SK-N-SH (cell line): ENCODE results near the gene ANLN. TPM values are rescaled to one million over a fixed set of nuclear protein-coding genes. Genes with fewer than 3 reads are reported as not detected.

ENCODE experiments used
- CTCF ChIA-PET: fragments of 300-600, 350-600 bp; formaldehyde crosslinking; extraction: SDS; loops from one replicate; lab custom pipeline; 2021; lab: Yijun Ruan, JAX
- POLR2A ChIA-PET: fragments of 350-600 bp; sonication (Branson Sonifier 250); formaldehyde crosslinking; extraction: SDS; loops from one replicate; lab custom pipeline; 2020; ENCODE audit warnings: antibody characterized with exemption, inconsistent platforms; lab: Yijun Ruan, JAX
- DNase-seq: peaks from one replicate; pipeline ENCODE4 v3.0.0; 2012
- H2AFZ ChIP-seq: fragments of 200-600 bp; sonication (generic); 2 replicates; pipeline ENCODE4 v1.8.1; 2016; ENCODE audit warnings: antibody characterized with exemption, mild to moderate bottlenecking, low read depth
- H3F3A ChIP-seq: fragments of 200-600 bp; sonication (generic); replicated peaks from 2 replicates; pipeline ENCODE3; 2016; ENCODE audit warnings: antibody characterized with exemption, mild to moderate bottlenecking; ENCODE audit not compliant: insufficient read depth
- H3K27ac ChIP-seq, 2 experiments: fragments of 200-500 bp in 1 of 2; fragments of 200-600 bp in 1 of 2; sonication (Bioruptor generic) in 1 of 2; sonication (generic), shearing (Covaris generic) in 1 of 2; 2 replicates each; pipeline versions ENCODE4 v1.5.1 to v1.6.1; 2014 to 2016; ENCODE audit warnings: low read depth in 2 of 2, inconsistent platforms in 1 of 2, low read length in 1 of 2, mild to moderate bottlenecking in 1 of 2, mixed read lengths in 1 of 2
- H3K27me3 ChIP-seq: fragments of 200-600 bp; sonication (generic), shearing (Covaris generic); 2 replicates; pipeline ENCODE4 v1.6.1; 2016; ENCODE audit warnings: mixed run types; ENCODE audit not compliant: insufficient read depth
- H3K36me3 ChIP-seq, 2 experiments: fragments of 200-500 bp in 1 of 2; fragments of 200-600 bp in 1 of 2; sonication (Bioruptor generic) in 1 of 2; sonication (generic) in 1 of 2; replicated peaks in 1 of 2; 2 replicates each; pipeline versions ENCODE3 to v1.5.1; 2014 to 2016; ENCODE audit warnings: low read length in 1 of 2, mild to moderate bottlenecking in 1 of 2; ENCODE audit not compliant: insufficient read depth in 2 of 2, control insufficient read depth in 1 of 2
- H3K4me1 ChIP-seq, 2 experiments: fragments of 200-500 bp in 1 of 2; fragments of 200-600 bp in 1 of 2; sonication (Bioruptor generic) in 1 of 2; sonication (generic), shearing (Covaris generic) in 1 of 2; 2 replicates each; pipeline versions ENCODE4 v1.5.1 to v1.6.1; 2014 to 2016; ENCODE audit warnings: low read depth in 1 of 2, low read length in 1 of 2, mixed run types in 1 of 2; ENCODE audit not compliant: insufficient read depth in 2 of 2, control insufficient read depth in 1 of 2
- H3K4me2 ChIP-seq: fragments of 200-600 bp; sonication (generic), shearing (Covaris generic); 2 replicates; pipeline ENCODE4 v1.6.1; 2017; ENCODE audit warnings: mixed run types
- H3K4me3 ChIP-seq, 2 experiments: fragments of 200-500 bp in 1 of 2; fragments of 200-600 bp in 1 of 2; sonication (Bioruptor generic) in 1 of 2; sonication (generic), shearing (Covaris generic) in 1 of 2; 2 replicates each; pipeline versions ENCODE4 v1.5.1 to v1.8.1; 2014 to 2016; ENCODE audit warnings: low read depth in 2 of 2, inconsistent platforms in 1 of 2, low read length in 1 of 2, mild to moderate bottlenecking in 1 of 2, mixed read lengths in 1 of 2, moderate library complexity in 1 of 2
- H3K79me2 ChIP-seq: fragments of 200-600 bp; sonication (generic); 2 replicates; pipeline ENCODE4 v1.8.1; 2017; ENCODE audit warnings: mild to moderate bottlenecking; ENCODE audit not compliant: insufficient read depth
- H3K9ac ChIP-seq: fragments of 200-600 bp; sonication (generic); 2 replicates; pipeline ENCODE4 v1.6.1; 2017; ENCODE audit warnings: mixed run types
- H3K9me2 ChIP-seq: fragments of 200-600 bp; sonication (generic); 2 replicates; pipeline ENCODE4 v1.6.1; 2017; ENCODE audit warnings: mixed run types
- H3K9me3 ChIP-seq: fragments of 200-600 bp; sonication (generic); 2 replicates; pipeline ENCODE4 v1.6.1; 2017; ENCODE audit warnings: mixed run types, mild to moderate bottlenecking, moderate library complexity
- H4K20me1 ChIP-seq: fragments of 200-600 bp; sonication (generic); 2 replicates; pipeline ENCODE4 v1.6.1; 2017; ENCODE audit warnings: mild to moderate bottlenecking, mixed run types; ENCODE audit not compliant: insufficient read depth
- CHD2 ChIP-seq: fragments of 150-350 bp; IDR thresholded peaks from 2 replicates; pipeline ENCODE4 v1.6.1; 2018; ENCODE audit warnings: low read length; ENCODE audit not compliant: partially characterized antibody
- EP300 ChIP-seq, 2 experiments: IDR thresholded peaks; 2 replicates each; pipeline versions ENCODE4 v1.4.0 to v1.6.1; 2012; ENCODE audit warnings: borderline replicate concordance in 1 of 2, low read depth in 1 of 2, low read length in 1 of 2
- FOSL2 ChIP-seq: IDR thresholded peaks from 2 replicates; pipeline ENCODE4 v1.4.0; 2012; ENCODE audit warnings: low read depth, mild to moderate bottlenecking, moderate library complexity, borderline replicate concordance
- FOXJ3 ChIP-seq: sonication (generic); formaldehyde crosslinking; IDR thresholded peaks from 2 replicates; pipeline ENCODE4 v1.5.1; 2020; ENCODE audit warnings: mild to moderate bottlenecking, missing genetic modification reagents
- FOXM1 ChIP-seq: IDR thresholded peaks from 2 replicates; pipeline ENCODE4 v1.4.0; 2012; ENCODE audit warnings: low read depth, mild to moderate bottlenecking
- GABPA ChIP-seq: IDR thresholded peaks from 2 replicates; pipeline ENCODE4 v1.4.0; 2012; ENCODE audit warnings: low read depth, mild to moderate bottlenecking
- MXI1 ChIP-seq: IDR thresholded peaks from 2 replicates; pipeline ENCODE4 v1.6.1; 2012; ENCODE audit warnings: mild to moderate bottlenecking, low read depth, low read length, improper control_type of control experiment
- NFIC ChIP-seq: IDR thresholded peaks from 2 replicates; pipeline ENCODE4 v1.4.0; 2012; ENCODE audit warnings: borderline replicate concordance
- NRF1 ChIP-seq: IDR thresholded peaks from 2 replicates; pipeline ENCODE4 v1.6.1; 2012; ENCODE audit warnings: low read depth, mild to moderate bottlenecking, low read length
- POLR2AphosphoS5 ChIP-seq: IDR thresholded peaks from 2 replicates; pipeline ENCODE4 v1.6.1; 2012; ENCODE audit warnings: low read depth, low read length
- RAD21 ChIP-seq: IDR thresholded peaks from 2 replicates; pipeline ENCODE4 v1.6.1; 2012; ENCODE audit warnings: mild to moderate bottlenecking, low read length
- RFX5 ChIP-seq: IDR thresholded peaks from 2 replicates; pipeline ENCODE4 v1.6.1; 2012; ENCODE audit warnings: mild to moderate bottlenecking, improper control_type of control experiment, low read length
- RXRA ChIP-seq: IDR thresholded peaks from 2 replicates; pipeline ENCODE4 v1.4.0; 2012; ENCODE audit warnings: low read depth, mild to moderate bottlenecking, borderline replicate concordance
- SIN3A ChIP-seq: IDR thresholded peaks from 2 replicates; pipeline ENCODE4 v1.6.1; 2012; ENCODE audit warnings: low read depth, mild to moderate bottlenecking, low read length, moderate library complexity, borderline replicate concordance
- TAF1 ChIP-seq: IDR thresholded peaks from 2 replicates; pipeline ENCODE4 v1.6.1; 2012; ENCODE audit warnings: low read depth, mild to moderate bottlenecking, low read length, moderate library complexity, borderline replicate concordance
- YY1 ChIP-seq: IDR thresholded peaks from 2 replicates; pipeline ENCODE4 v1.4.0; 2012; ENCODE audit warnings: low read depth, mild to moderate bottlenecking
- WGBS: methylation state at CpG from one replicate; pipeline ENCODE4 v1.1.6; 2017; ENCODE audit warnings: low lambda C conversion rate; 5-methylcytosine and 5-hydroxymethylcytosine counted together
- polyA plus RNA-seq, 3 experiments: library from polyadenylated mRNA; depleted of rRNA; stranded (reverse); fragments of >200 nt; gene quantifications; 2 replicates each; pipeline ENCODE4 v1.2.3, GENCODE V29; 2012
- TF ChIP-seq, protein P1 (sequence below): fragments of 150-350 bp; IDR thresholded peaks from 2 replicates; pipeline ENCODE4 v1.6.1; 2017; ENCODE audit warnings: antibody characterized with exemption, low read length, low read depth, borderline replicate concordance
- TF ChIP-seq, protein P2 (sequence below): fragments of 200-600 bp; sonication (generic); IDR thresholded peaks from 2 replicates; pipeline ENCODE4 v1.6.1; 2017; ENCODE audit warnings: antibody characterized with exemption, mild to moderate bottlenecking, moderate library complexity
- TF ChIP-seq, protein P3 (sequence below): IDR thresholded peaks from 2 replicates; pipeline ENCODE4; 2012

Gene ANLN
- polyA plus RNA-seq, 1 of the 3 experiments (the other 2 are of a cell fraction), result 17.1 TPM

DNA sequence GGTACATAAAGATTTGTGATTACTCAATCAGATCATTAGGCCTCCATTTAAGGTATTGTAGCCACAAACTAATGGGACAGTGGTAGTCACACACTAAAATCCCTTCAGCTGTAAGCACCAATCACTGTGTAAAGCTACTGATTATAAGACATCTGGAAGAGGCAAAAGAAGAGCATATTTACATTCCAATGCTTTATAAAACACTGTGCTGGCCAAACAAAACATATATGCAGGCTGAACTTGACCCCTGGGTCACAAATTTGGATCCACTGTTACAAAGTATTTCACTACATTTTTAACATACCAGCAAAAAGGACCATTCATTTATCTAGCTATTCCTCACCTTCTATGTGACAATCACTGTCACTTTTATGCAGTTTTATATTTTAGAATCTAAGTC is 41.4 kb upstream of the ANLN start:
- ChIA-PET CTCF (interaction anchor here (1.0 to 2.0 kb wide), 3 partner anchors 29 to 372 kb away, joined by 4 to 6 read pairs (median 6); no protein-coding TSS in a partner anchor), POLR2A (no interaction called here)
- Histone ChIP-seq H3K4me1 (peaks cover 0 to 4% of the 10 kb centered on the region in 2 experiments; a peak in 1 of 4 replicates), H3K9me2 (no peaks in the 10 kb centered on the region), H2AFZ (no peak overlapping the region), H3K4me2 (no peak overlapping the region; the same call in 1 of the 2 replicates), H3K4me3 (no peak overlapping the region), H3K9ac (no peak overlapping the region), H3K79me2 (no peaks in the 10 kb centered on the region), H3K27ac (no peak overlapping the region), H3F3A (peaks cover 4% of the 10 kb centered on the region), H3K9me3 (no peaks in the 10 kb centered on the region), H3K36me3 (no peaks in the 10 kb centered on the region), H3K27me3 (no peaks in the 10 kb centered on the region), H4K20me1 (no peaks in the 10 kb centered on the region)
- no peak for DNase-seq
- no peak for TF ChIP-seq CHD2
- TF ChIP-seq YY1, result no peak
- TF ChIP-seq NFIC, result peak; percentile 25; the same call in 1 of the 2 replicates
- TF ChIP-seq EP300 (IDR thresholded peaks at IDR 0.05; ENCODE audit: borderline replicate concordance in 1 of 2, low read depth in 1 of 2, low read length in 1 of 2), result no peak
- no peak for TF ChIP-seq RFX5
- TF ChIP-seq GABPA, result no peak
- no peak for TF ChIP-seq NRF1
- TF ChIP-seq, protein P1, sequence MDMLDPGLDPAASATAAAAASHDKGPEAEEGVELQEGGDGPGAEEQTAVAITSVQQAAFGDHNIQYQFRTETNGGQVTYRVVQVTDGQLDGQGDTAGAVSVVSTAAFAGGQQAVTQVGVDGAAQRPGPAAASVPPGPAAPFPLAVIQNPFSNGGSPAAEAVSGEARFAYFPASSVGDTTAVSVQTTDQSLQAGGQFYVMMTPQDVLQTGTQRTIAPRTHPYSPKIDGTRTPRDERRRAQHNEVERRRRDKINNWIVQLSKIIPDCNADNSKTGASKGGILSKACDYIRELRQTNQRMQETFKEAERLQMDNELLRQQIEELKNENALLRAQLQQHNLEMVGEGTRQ, result no peak

DNA sequence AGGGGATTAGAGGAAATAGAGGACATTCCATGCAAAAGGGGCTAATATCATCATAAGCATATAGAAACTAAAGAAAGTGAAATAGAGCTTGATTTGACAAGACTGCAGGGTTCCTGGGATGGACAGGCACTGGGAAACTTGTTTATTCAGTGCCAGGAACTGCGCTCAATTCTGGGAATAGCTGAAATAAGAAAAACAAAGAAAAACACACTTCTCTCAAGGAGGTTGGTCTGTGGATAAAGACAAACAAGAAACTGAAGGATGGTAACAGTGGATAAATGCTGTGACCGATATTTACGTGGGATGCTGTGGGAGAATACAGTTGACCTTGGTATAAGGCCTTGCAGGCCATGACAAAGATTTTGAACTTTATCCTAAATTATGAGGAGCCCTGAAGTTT is 40.9 kb upstream of the ANLN start:
- Histone ChIP-seq H3K9me3 (no peaks in the 10 kb centered on the region), H3K36me3 (no peaks in the 10 kb centered on the region), H2AFZ (no peak overlapping the region), H3K79me2 (no peaks in the 10 kb centered on the region), H3K27ac (no peak overlapping the region), H3K9me2 (no peaks in the 10 kb centered on the region), H4K20me1 (no peaks in the 10 kb centered on the region), H3K9ac (no peak overlapping the region), H3K27me3 (no peaks in the 10 kb centered on the region), H3K4me3 (no peak overlapping the region), H3K4me2 (no peak overlapping the region), H3K4me1 (peaks cover 0 to 4% of the 10 kb centered on the region in 2 experiments; a peak in 1 of 4 replicates), H3F3A (peaks cover 4% of the 10 kb centered on the region)
- 95% methylated on average over 3 of the region's 3 CpGs for WGBS
- TF ChIP-seq FOXJ3 (CRISPR knock-in tag), result no peak
- no peak for TF ChIP-seq TAF1
- TF ChIP-seq NFIC, result no peak
- TF ChIP-seq POLR2AphosphoS5, result no peak
- TF ChIP-seq RAD21, result no peak
- no peak for TF ChIP-seq CHD2
- TF ChIP-seq SIN3A, result no peak
- no peak for TF ChIP-seq EP300 (IDR thresholded peaks at IDR 0.05; ENCODE audit: borderline replicate concordance in 1 of 2, low read depth in 1 of 2, low read length in 1 of 2)
- no peak for TF ChIP-seq MXI1
- TF ChIP-seq, protein P2, sequence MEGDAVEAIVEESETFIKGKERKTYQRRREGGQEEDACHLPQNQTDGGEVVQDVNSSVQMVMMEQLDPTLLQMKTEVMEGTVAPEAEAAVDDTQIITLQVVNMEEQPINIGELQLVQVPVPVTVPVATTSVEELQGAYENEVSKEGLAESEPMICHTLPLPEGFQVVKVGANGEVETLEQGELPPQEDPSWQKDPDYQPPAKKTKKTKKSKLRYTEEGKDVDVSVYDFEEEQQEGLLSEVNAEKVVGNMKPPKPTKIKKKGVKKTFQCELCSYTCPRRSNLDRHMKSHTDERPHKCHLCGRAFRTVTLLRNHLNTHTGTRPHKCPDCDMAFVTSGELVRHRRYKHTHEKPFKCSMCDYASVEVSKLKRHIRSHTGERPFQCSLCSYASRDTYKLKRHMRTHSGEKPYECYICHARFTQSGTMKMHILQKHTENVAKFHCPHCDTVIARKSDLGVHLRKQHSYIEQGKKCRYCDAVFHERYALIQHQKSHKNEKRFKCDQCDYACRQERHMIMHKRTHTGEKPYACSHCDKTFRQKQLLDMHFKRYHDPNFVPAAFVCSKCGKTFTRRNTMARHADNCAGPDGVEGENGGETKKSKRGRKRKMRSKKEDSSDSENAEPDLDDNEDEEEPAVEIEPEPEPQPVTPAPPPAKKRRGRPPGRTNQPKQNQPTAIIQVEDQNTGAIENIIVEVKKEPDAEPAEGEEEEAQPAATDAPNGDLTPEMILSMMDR, result no peak
- TF ChIP-seq FOSL2, result no peak
- TF ChIP-seq FOXM1, result no peak
- TF ChIP-seq RXRA, result no peak
- TF ChIP-seq, protein P3, sequence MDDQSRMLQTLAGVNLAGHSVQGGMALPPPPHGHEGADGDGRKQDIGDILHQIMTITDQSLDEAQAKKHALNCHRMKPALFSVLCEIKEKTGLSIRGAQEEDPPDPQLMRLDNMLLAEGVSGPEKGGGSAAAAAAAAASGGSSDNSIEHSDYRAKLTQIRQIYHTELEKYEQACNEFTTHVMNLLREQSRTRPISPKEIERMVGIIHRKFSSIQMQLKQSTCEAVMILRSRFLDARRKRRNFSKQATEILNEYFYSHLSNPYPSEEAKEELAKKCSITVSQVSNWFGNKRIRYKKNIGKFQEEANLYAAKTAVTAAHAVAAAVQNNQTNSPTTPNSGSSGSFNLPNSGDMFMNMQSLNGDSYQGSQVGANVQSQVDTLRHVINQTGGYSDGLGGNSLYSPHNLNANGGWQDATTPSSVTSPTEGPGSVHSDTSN, result no peak
- TF ChIP-seq YY1, result no peak
- DNase-seq, result no peak
- ChIA-PET POLR2A (no interaction called here), CTCF (interaction anchor here (1.0 to 1.6 kb wide), 2 partner anchors 57 to 373 kb away, joined by 4 to 6 read pairs; no protein-coding TSS in a partner anchor)
